Stimulated activated CD4-positive, alpha-beta T cell treated with anti-CD3 and anti-CD28 coated beads, Interleukin-15, amount 100 ng/mL, for 24 hours (primary cell): ENCODE data around the gene MFN2.
"Not testable (repeated sequence)": the region's sequence is repeated elsewhere in the genome, so short reads cannot be mapped to it uniquely, and the experiment has no call there.

Experiments used
- DNase-seq: peaks from one replicate; pipeline ENCODE4 v3.0.0-alpha.2; 2020

Gene MFN2

GRCh38 chr1:12001249-12001917 lies 21.1 kb downstream of the MFN2 start:
- peak; percentile 70 for DNase-seq

DNA sequence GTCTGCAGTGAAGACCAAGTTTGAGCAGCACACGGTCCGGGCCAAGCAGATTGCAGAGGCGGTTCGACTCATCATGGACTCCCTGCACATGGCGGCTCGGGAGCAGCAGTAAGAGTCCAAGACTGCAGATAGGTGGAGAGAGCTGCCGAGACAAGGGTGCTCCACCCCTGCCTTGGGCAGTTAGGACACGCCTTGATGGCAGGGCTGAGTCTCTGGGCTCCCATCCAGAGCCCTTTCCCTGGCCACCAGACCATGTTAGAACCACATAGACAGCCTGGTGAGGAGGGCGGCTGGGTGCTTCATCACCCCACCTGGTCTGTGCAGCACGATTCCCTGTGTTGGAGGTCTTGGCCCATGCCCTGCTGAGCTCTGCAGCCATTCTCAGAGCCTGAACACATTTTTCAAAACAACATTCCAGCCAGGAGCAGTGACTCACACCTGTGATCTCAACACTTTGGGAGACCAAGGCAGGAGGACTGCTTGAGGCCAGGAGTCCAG lies 21.8 kb downstream of the MFN2 start:
- no peak for DNase-seq

DNA sequence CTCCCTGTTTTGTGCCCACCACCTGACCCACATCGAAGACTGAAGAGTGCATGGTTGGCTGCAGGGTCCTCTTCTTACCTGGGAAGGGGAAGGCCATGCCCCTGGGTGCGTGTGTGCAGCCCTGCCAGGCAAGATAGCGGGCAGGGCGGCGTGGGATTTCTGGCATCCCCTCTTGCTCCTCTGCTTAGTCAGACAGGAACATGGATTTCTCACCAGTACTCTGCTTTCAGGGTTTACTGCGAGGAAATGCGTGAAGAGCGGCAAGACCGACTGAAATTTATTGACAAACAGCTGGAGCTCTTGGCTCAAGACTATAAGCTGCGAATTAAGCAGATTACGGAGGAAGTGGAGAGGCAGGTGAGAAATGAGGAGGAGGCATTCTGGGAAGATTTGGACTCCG lies 23.5 kb downstream of the MFN2 start:
- no peak for DNase-seq

GRCh38 chr1:12005488-12006166 lies 25.4 kb downstream of the MFN2 start:
- no peak for DNase-seq

DNA sequence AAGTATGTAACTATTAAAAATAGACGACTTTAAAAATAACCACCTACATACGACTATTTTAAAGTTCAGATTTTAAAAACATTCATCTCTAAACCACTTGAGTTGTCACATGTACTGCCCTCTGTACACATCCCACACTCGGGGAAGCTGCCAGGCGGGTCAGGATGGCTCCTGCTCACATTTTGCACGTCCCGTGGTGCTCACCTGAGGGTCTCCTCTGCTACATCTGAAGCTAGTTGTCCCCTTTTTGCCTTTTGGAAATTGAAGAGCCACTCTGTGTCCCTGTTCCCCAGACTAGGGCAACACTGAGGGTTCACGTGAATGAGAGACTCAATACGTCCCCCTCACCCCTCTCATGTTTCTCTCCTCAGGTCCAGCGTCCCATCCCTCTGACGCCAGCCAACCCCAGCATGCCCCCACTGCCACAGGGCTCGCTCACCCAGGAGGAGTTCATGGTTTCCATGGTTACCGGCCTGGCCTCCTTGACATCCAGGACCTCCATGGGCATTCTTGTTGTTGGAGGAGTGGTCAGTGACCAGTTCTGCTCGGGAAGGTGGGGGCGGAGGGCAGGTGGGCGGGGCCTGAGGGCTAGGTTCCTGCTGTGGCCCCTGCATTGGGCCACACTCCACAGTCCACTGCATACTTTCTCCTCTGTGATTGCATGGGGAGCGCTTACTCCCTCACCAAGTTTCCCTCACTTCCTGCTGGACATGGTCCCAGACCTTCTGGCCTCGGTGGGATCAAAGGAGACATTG lies 26.1 kb downstream of the MFN2 start:
- no peak for DNase-seq

DNA sequence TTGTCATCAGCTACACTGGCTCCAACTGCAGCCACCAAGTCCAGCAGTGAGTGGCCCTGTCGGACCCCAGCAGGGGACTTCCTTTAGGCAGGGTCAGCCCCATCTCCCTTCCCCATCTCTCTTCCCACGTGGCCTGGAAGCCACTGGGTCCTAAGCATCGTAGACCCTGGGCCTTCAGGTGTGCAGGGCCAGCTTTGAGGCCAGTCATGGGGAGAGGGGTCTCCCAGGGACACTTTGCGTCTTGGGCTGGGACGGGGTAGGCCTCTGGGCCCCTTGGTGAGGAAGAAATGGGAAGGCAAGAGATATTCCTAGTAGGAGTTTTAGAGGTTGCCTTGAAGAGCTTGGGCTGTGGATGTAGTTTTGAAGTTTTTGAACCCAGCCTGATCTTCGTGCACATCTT lies 27.0 kb downstream of the MFN2 start:
- DNase-seq: no peak

DNA sequence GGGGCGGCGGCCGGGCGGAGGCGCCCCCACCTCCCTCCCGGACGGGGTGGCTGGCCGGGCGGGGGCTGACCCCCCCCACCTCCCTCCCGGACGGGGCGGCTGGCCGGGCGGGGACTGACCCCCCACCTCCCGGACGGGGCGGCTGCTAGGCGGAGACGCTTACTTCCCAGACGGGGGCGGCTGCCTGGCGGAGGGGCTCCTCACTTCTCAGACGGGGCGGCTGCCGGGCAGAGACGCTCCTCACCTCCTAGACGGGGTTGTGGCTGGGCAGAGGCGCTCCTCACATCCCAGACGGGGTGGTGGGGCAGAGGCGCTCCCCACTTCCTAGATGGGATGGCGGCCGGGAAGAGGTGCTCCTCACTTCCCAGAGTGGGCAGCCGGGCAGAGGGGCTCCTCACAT lies 28.1 kb downstream of the MFN2 start:
- DNase-seq: not testable (repeated sequence)

GRCh38 chr1:12009318-12009947 lies 29.2 kb downstream of the MFN2 start:
- DNase-seq: no peak

DNA sequence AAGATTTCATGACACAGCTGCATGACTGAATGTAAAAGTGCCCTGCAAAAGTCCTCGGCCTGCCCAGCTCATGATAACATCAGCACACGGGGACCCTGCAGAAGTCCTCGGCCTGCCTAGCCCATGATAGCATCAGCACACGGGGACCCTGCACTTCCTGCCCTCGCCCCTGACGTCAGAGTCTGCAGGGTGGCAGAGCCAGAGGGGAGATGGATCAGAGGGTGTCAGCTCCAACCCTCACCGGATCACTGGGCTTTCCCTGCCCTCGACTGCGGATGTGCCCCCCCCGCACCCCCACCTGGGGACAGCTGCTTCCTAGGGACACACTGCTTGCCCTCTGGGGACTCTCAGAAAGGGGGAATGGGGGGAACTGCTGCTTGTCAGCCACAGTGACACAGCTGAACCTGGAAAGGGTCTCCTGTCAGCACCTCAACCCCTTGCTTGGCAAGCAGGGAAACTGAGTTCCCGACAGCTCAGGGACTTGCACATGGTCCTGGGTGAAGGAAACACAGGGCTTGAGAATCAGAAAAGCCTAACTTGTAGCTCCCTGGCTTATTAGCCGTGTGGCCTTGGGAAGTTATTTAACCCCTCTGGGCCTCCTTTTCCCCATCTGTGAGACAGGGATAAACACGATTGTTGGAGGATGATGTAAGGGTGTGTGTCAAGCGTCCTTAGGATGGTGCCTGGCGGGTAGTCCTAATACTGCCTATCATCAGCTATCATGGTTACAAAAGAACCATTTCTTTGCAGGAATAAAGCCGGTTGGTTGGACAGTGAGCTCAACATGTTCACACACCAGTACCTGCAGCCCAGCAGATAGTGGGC lies 30.7 kb downstream of the MFN2 start:
- DNase-seq: no peak

- DNase-seq: no peak
These were observed 31.8 kb downstream of the MFN2 start for GRCh38 chr1:12011998-12012397.

DNA sequence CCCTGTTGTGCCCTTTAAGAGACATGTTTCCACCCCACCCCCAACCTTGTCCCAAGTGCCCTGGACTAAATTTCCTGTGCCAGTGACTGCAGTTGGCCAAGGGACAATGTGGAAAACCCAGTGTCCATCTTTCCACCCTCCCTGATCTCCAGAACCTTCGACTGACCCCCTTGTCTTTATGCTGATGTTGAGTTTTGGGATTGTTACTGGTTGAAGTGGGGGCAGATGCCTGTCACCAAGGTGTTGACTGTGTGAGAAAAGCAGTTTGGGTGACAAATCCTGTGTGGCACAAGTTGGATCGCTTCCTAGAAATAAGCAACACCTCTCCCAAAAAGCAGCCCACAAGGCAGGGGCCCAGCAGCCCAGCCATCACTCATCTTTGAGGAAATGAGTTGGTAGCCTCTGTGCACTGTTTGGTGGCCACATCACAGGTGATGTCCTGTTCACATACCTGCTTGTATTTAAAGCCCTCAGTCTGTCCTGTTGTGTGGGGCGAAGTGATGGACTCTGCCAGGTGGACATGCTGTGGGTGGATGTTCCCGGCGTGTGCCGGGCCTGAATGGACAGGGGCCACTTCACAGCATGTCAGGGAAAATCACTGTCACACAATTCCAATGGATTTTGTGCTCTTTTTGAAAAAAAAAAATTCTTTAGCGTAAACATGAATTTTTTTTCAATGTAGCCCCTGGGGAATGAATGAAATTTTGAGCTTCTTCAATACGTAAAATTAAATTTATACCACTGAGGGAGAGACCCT lies 32.5 kb downstream of the MFN2 start:
- no peak for DNase-seq

DNA sequence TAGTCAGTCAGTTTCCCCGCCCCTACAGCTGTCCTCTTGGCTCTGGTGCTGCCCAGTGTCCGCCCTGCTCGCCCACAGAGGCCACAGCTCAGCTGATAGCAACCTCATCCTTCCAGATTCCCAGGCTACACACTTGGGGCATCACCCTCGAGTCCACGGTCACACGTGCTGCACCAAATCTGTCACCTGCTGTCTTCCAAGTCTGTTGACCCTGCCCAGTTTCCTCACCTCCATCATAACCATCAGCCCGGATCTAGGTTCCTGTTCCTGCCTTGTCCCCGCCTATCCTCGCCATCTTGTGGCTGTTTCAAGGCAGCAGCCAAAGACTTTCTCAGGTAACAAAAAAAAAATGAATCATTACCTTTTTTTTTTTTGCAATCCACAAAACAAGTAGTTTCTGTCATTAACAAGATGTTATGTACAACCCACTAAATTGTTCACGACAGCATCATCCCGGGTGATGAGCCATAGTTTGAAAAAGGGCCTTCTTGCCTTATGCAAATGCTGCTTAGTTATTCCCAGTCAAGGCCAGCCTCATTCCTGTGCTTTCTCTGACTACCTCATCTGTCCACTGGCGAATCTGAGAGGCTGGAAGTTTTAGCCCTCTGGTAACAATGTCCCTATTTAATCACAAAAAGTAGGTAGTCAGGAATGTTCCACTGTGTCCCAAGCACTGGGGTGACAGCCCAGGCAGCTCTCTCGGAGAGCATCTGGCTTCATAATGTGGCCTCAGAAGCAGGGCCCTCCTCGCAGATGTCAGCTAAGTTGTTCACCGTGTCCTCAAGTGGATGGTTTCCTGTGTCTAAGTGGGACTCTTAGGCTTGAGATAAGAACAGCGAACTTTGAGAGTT lies 34.1 kb downstream of the MFN2 start:
- DNase-seq: no peak

GRCh38 chr1:12015001-12015491 lies 34.8 kb downstream of the MFN2 start:
- no peak for DNase-seq

DNA sequence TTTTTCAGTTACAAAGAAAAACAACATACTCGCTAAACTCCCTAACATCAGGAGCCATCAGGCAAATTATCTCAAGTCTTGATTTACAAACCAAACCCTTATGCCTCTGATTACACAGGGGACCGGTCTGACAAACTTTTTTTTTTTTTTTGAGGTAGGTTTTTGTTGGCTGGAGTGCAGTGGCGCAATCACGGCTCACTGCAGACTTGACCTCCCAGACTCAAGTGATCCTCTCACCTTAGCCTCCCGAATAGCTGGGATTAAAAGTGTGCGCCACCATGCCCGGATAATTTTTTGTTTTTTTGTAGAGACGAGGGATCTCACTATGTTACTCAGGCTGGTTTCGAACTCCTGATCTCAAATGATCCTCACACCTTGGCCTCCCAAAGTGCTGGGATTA lies 35.3 kb downstream of the MFN2 start:
- DNase-seq: no peak

DNA sequence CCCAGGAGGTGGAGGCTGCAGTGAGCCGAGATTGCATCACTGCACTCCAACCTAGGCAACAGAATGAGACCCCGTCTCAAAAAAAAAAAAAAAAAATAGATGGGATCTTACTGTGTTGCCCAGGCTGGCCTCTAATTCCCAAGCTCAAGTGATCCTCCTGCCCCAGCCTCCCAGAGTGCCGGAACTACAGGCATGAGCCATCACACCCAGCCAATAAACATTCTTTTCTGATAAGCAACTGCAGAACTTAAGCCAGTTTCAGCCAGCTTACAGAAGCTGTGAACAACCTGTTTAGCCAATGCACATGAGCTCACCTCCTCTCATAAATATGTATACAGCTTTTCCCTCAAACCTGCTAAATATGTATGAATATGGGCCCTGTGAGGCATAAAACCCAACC lies 35.9 kb downstream of the MFN2 start:
- DNase-seq: no peak

DNA sequence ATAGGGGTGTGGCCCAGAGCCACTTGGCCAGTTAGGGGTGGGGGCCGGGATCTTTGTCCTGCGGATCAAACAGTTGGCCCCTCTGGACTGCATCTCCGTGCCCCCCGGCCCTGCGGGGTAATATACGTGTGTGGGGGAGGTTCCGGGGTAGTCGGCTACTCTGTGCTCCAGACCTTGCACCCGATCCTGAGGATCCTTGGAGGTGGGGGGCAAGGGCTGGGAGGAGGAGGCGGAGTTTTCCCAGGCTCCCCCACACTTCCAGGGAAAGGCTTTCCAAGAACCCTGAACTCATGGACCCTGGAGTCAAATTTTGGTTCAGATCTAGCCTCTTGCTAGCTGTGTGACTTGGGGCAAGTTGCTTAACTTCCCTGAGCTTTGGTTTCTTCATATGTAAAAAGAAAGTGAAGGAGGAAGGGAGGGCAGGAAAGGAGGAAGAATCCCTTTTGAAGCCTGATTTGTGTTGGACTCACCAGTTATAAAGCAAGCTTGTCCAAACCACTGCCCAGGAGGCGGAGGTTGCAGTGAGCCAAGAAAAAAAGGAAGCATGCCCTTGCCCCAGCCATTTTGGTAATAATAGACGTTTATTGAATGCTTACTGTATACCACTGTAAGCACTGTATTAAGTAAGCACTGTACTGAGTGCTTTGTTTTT lies 39.7 kb downstream of the MFN2 start:
- DNase-seq: no peak

DNA sequence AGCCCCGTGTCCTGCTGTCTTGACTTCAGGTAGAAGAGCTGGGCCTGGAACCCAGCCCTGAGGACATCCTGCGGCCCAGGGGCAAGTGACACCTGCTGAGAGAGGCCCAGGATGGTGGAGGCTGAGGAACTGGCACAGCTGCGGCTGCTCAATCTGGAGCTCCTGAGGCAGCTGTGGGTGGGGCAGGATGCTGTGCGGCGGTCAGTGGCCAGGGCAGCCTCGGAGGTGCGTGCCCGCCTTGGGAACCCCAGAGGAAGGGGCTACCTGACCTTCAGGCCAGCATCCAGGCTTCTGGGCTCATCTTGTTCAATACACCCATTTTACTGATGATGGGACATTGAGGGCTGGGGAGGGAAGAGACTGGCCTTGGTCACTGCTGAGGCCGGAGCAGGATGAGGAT lies 41.4 kb downstream of the MFN2 start:
- DNase-seq: no peak

DNA sequence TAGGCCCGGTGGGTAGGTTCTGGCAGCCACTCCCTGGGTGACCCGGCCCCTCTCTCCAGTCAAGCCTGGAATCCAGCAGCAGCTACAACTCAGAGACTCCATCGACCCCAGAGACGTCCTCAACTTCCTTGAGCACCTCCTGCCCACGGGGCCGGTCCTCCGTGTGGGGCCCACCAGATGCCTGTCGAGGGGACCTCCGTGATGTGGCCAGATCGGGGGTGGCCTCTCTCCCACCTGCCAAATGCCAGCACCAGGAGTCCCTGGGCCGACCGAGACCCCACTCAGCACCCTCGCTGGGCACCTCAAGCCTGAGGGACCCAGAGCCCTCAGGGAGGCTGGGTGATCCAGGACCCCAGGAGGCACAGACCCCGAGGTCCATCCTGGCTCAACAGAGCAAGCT lies 41.8 kb downstream of the MFN2 start:
- DNase-seq: no peak

- DNase-seq: no peak
These were observed 46.3 kb downstream of the MFN2 start for GRCh38 chr1:12026586-12026985.

DNA sequence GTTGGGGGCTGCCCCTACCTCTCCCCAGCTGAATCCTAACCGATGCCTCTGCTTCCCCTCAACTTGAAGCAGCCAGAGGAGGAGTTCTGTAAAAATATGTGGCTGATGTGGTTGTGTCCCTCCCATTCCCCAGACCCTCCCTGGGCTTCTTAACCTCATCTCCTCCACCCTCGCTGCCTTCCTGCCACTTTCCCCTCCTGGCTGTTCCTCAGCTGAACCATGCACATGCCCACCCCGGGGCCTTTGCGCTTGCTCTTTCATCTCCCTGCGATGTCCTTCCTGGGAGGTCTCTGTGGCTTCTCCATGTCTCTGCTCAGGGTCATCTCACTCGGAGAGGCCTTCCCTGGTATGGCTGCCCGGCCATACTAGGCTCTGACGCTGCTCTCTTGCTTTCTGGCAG lies 48.0 kb downstream of the MFN2 start:
- no peak for DNase-seq
